Upper lobe of right lung (tissue), 1 donor: ENCODE data around the gene LRSAM1. TPM values are rescaled to one million over a fixed set of nuclear protein-coding genes. Genes with fewer than 3 reads are reported as not detected.
A peak's percentile ranks its signal among the peaks of the same experiment; 100 is the strongest.

Source experiments
- ATAC-seq: fragments of 200-7000 bp; cut with Tn5 transposase; one replicate; pipeline ENCODE4 v1.9.1; 2020; ENCODE audit warnings: mild to moderate bottlenecking, moderate library complexity
- DNase-seq: peaks from one replicate; pipeline ENCODE4 v3.0.0-alpha.2; 2020
- H3K27ac ChIP-seq: fragments of 200-600 bp; one replicate; pipeline ENCODE4 v1.8.0; 2022
- H3K27me3 ChIP-seq: fragments of 200-600 bp; one replicate; pipeline ENCODE4 v1.8.0; 2022; ENCODE audit warnings: mild to moderate bottlenecking
- H3K36me3 ChIP-seq: fragments of 200-600 bp; one replicate; pipeline ENCODE4 v1.8.0; 2022
- H3K4me1 ChIP-seq: fragments of 200-600 bp; one replicate; pipeline ENCODE4 v1.8.0; 2022
- H3K4me3 ChIP-seq: fragments of 200-600 bp; one replicate; pipeline ENCODE4 v1.8.0; 2022; ENCODE audit warnings: mild to moderate bottlenecking
- H3K9me3 ChIP-seq: fragments of 200-600 bp; one replicate; pipeline ENCODE4 v1.8.0; 2022
- intact Hi-C: fragments of 100-400 bp; cut with DNase I; formaldehyde crosslinking; loops from one replicate; pipeline ENCODE4 v1.11.0; 2022
- total RNA-seq: library from RNA; stranded (reverse); fragmentation: NEBNext Ultra II Directional; extraction: Animal tissue kit (Norgen Biotek cat#: 25700); gene quantifications from one replicate; pipeline ENCODE4 v1.2.1, GENCODE V29; 2021
- TF ChIP-seq, protein P1 (sequence below): fragments of 200-600 bp; IDR thresholded peaks from one replicate; pipeline ENCODE4 v1.8.0; 2022; ENCODE audit warnings: antibody characterized with exemption
- donor health status: DM: no; HTN: yes; CAD: no; lungs with severe emphysema.

Gene LRSAM1
- total RNA-seq, 1 donor from 2014 or later: 18.8 TPM

DNA sequence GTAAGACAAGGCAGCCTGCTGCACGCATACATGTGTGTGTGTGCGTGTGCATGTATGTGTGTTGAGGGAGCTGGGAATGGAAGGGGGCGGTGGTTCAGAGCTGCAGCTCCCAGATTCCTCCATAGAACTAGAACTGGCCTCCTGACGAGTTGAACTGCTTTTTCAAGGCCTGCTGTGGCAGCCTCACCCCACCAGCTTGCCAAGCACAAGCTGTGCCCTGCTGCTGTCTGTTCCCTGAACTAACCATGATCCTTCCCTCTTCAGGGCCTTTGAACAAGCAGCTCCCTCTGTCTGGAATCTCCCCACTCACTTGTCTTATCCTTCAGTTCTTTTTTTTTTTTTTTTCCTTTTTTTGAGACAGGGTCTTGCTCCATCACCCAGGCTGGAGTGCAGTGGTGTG, 22.6 kb downstream of the LRSAM1 start:
- Histone ChIP-seq H3K4me3 (no peak overlapping the region), H3K9me3 (no peaks in the 10 kb centered on the region), H3K27ac (no peak overlapping the region), H3K4me1 (no peaks in the 10 kb centered on the region), H3K27me3 (no peaks in the 10 kb centered on the region), H3K36me3 (peaks cover 45% of the 10 kb centered on the region)
- TF ChIP-seq, protein P1, sequence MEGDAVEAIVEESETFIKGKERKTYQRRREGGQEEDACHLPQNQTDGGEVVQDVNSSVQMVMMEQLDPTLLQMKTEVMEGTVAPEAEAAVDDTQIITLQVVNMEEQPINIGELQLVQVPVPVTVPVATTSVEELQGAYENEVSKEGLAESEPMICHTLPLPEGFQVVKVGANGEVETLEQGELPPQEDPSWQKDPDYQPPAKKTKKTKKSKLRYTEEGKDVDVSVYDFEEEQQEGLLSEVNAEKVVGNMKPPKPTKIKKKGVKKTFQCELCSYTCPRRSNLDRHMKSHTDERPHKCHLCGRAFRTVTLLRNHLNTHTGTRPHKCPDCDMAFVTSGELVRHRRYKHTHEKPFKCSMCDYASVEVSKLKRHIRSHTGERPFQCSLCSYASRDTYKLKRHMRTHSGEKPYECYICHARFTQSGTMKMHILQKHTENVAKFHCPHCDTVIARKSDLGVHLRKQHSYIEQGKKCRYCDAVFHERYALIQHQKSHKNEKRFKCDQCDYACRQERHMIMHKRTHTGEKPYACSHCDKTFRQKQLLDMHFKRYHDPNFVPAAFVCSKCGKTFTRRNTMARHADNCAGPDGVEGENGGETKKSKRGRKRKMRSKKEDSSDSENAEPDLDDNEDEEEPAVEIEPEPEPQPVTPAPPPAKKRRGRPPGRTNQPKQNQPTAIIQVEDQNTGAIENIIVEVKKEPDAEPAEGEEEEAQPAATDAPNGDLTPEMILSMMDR: no peak
- ATAC-seq (no peak), DNase-seq (no peak)
- intact Hi-C loops: no loop called here

DNA sequence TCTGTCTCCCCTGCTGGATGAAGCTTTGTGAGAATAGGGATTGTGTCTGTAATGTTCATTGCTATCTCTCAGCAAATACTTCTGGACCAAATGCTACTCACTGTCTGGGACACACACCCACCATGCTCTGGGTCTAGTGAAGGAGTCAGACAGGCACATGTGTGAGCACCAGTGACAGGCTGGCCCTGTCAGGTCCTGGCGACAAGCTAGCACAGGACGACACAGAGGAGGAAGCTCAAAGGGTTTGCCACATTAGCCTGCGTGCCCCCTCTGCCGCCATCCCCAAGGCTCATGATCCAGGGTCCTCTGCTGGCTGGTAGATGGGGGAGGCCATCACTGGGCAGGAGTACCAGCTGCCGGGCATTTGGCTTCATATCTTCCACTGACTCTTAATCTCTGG, 23.3 kb downstream of the LRSAM1 start:
- ATAC-seq: no peak
- H3K27me3 ChIP-seq: no peaks in the 10 kb centered on the region
- H3K9me3 ChIP-seq: no peaks in the 10 kb centered on the region
- H3K27ac ChIP-seq: no peak overlapping the region
- intact Hi-C loops: no loop called here
- no peaks in the 10 kb centered on the region for H3K4me1 ChIP-seq
- no peak overlapping the region for H3K4me3 ChIP-seq
- DNase-seq: no peak
- H3K36me3 ChIP-seq: peaks cover 52% of the 10 kb centered on the region
- TF ChIP-seq, protein P1: no peak

GRCh38 chr9:127479507-127480081, 28.3 kb downstream of the LRSAM1 start:
- Histone ChIP-seq H3K36me3 (peaks cover 69% of the 10 kb centered on the region), H3K4me1 (no peaks in the 10 kb centered on the region), H3K4me3 (no peak overlapping the region), H3K27me3 (no peaks in the 10 kb centered on the region), H3K27ac (no peak overlapping the region), H3K9me3 (no peaks in the 10 kb centered on the region)
- DNase-seq (no peak), ATAC-seq (peak; percentile 27)
- TF ChIP-seq, protein P1: no peak
- intact Hi-C loops: no loop called here

DNA sequence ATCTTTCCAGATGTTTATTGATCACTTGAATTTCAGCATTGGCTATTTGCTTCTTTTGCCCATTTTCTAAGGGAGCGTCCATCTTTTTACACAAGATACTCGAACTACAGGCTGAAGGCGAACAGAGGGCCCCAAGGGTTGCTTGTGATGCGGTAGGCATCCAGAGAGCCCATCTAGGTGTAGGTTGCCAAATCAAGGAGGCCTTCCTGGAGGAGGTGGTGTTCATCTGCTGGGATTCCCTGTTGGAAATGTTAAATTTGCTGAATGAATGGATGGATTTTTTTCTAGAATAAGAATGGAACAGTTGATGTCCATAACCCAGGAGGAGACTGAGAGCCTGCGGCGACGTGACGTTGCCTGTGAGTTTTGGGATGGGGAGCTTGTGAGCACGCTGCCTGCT, 31.4 kb downstream of the LRSAM1 start:
- no peaks in the 10 kb centered on the region for H3K27me3 ChIP-seq
- no peaks in the 10 kb centered on the region for H3K9me3 ChIP-seq
- TF ChIP-seq, protein P1: no peak
- DNase-seq (no peak), ATAC-seq (no peak)
- no peak overlapping the region for H3K4me3 ChIP-seq
- no peak overlapping the region for H3K27ac ChIP-seq
- H3K4me1 ChIP-seq: no peaks in the 10 kb centered on the region
- intact Hi-C loops: no loop called here
- H3K36me3 ChIP-seq: peaks cover 82% of the 10 kb centered on the region

- no peak for ATAC-seq
These were observed 34.7 kb downstream of the LRSAM1 start for GRCh38 chr9:127485995-127486394.

More at GRCh38 chr9:127485995-127486394, 34.7 kb downstream of the LRSAM1 start:
- Histone ChIP-seq H3K27ac (no peak overlapping the region), H3K36me3 (peaks cover 74% of the 10 kb centered on the region), H3K27me3 (no peaks in the 10 kb centered on the region), H3K4me3 (no peak overlapping the region), H3K9me3 (no peaks in the 10 kb centered on the region), H3K4me1 (no peaks in the 10 kb centered on the region)
- TF ChIP-seq, protein P1: no peak
- intact Hi-C loops: no loop called here
- DNase-seq: no peak
